Transverse colon (tissue), 4 donors: ENCODE measurements around the gene ATP6V0C. TPM values are rescaled to one million over a fixed set of nuclear protein-coding genes. Genes with fewer than 3 reads are reported as not detected.

Source experiments
- DNase-seq: peaks from one replicate; pipeline ENCODE4 v3.0.0-alpha.2; 2019
- H3K27ac ChIP-seq, 4 donors: fragments of 200-600 bp; sonication (generic); 2 replicates each; pipeline ENCODE4 v1.5.1; 2016 to 2018; ENCODE audit warnings: inconsistent platforms in 4 of 4
- H3K27me3 ChIP-seq: fragments of 200-600 bp; sonication (generic); 2 replicates; pipeline ENCODE4 v1.5.1; 2017; ENCODE audit warnings: inconsistent platforms
- H3K36me3 ChIP-seq, 4 donors: fragments of 200-600 bp; sonication (generic); 2 replicates each; pipeline ENCODE4 v1.5.1; 2017 to 2019; ENCODE audit warnings: inconsistent platforms in 4 of 4
- H3K4me1 ChIP-seq, 4 donors: fragments of 200-600 bp; sonication (generic); 2 replicates each; pipeline ENCODE4 v1.5.1; 2017 to 2020; ENCODE audit warnings: inconsistent platforms in 4 of 4
- H3K4me3 ChIP-seq, 4 donors: fragments of 200-600 bp; sonication (generic); 1 replicate in 1 of 4; 2 replicates in 3 of 4; pipeline versions ENCODE4 v1.5.1 to v1.6.1; 2017 to 2019; ENCODE audit warnings: inconsistent platforms in 4 of 4
- H3K9me3 ChIP-seq, 2 donors: fragments of 200-600 bp; sonication (generic); 2 replicates each; pipeline ENCODE4 v1.5.1; 2017 to 2019; ENCODE audit warnings: inconsistent platforms in 2 of 2
- CTCF ChIP-seq, 5 experiments: fragments of 200-600 bp in 3 of 5; fragments of 450-650 bp in 2 of 5; sonication (generic) in 3 of 5; IDR thresholded peaks; 1 replicate in 2 of 5; 2 replicates in 3 of 5; pipeline ENCODE4 v1.5.1; 2016 to 2017; ENCODE audit warnings: antibody characterized with exemption in 5 of 5, inconsistent platforms in 3 of 5, mild to moderate bottlenecking in 2 of 5, moderate library complexity in 1 of 5
- EP300 ChIP-seq: sonication (generic); formaldehyde crosslinking; IDR thresholded peaks from one replicate; pipeline ENCODE4 v1.6.1; 2017; ENCODE audit warnings: antibody characterized with exemption, low read depth
- POLR2A ChIP-seq: fragments of 450-650 bp; IDR thresholded peaks from one replicate; pipeline ENCODE4 v1.6.1; 2016; ENCODE audit warnings: antibody characterized with exemption, mild to moderate bottlenecking, moderate library complexity
- POLR2AphosphoS5 ChIP-seq, 3 donors: sonication (generic); formaldehyde crosslinking; IDR thresholded peaks; one replicate each; pipeline ENCODE4 v1.6.1; 2016; ENCODE audit warnings: antibody characterized with exemption in 3 of 3
- WGBS, 2 donors: methylation state at CpG; one replicate each; pipeline ENCODE4 v1.1.5; 2018; ENCODE audit warnings: low coverage in 1 of 2; 5-methylcytosine and 5-hydroxymethylcytosine counted together
- in situ Hi-C, 4 donors: fragments of 200-750 bp; cut with MboI; loops; one replicate each; pipeline versions ENCODE4 v1.15.0 to v1.15.1; 2017; ENCODE audit warnings: low sequenced_read_pairs in 3 of 4, low pct_ligation_motif_present in 1 of 4, low pct_unique_long_range_greater_than_20kb in 1 of 4
- intact Hi-C: fragments of 100-400 bp; cut with DNase I; formaldehyde crosslinking; loops from one replicate; pipeline ENCODE4 v1.15.1; 2023; ENCODE audit warnings: low total_unique reads
- total RNA-seq, 4 donors: library from RNA; depleted of rRNA; stranded (reverse); fragments of >200 nt; gene quantifications; one replicate each; pipeline ENCODE4 v1.1.0, GENCODE V29; 2016

ATP6V0C gene
- total RNA-seq, 4 donors from 2014 or later = 101 to 237 (median 135) TPM

GRCh38 chr16:2529061-2529931, 15.5 kb downstream of the ATP6V0C start:
- peaks cover 0 to 6% (median 2%) of the 10 kb centered on the region in 4 donors for H3K36me3 ChIP-seq
- no peak for DNase-seq
- intact Hi-C loops = no loop called here

GRCh38 chr16:2529961-2530628, 16.3 kb downstream of the ATP6V0C start:
- intact Hi-C loops = no loop called here
- TF ChIP-seq CTCF (IDR thresholded peaks at IDR 0.05) (no peak), POLR2A (no peak), EP300 (no peak), POLR2AphosphoS5 (IDR thresholded peaks at IDR 0.05) (no peak)
- in situ Hi-C loops = no loop called here
- Histone ChIP-seq H3K27me3 (no peaks in the 10 kb centered on the region), H3K9me3 (no peaks in the 10 kb centered on the region), H3K4me3 (no peak overlapping the region), H3K4me1 (peaks cover 0 to 18% (median 12%) of the 10 kb centered on the region in 4 donors), H3K27ac (no peak overlapping the region), H3K36me3 (peaks cover 0 to 6% (median 2%) of the 10 kb centered on the region in 4 donors)
- DNase-seq = no peak
- 87% methylated on average over 15 of the region's 15 CpGs; no CpG with 5 or more reads in 1 of the 2 donors for WGBS, 2 donors

More at GRCh38 chr16:2529061-2529931, 15.5 kb downstream of the ATP6V0C start:
- in situ Hi-C loops = no loop called here
- no peak overlapping the region for H3K27ac ChIP-seq
- WGBS, 2 donors = 88% methylated on average over 30 of the region's 32 CpGs; no CpG with 5 or more reads in 1 of the 2 donors
- H3K27me3 ChIP-seq = no peaks in the 10 kb centered on the region
- no peak overlapping the region for H3K4me3 ChIP-seq
- TF ChIP-seq POLR2AphosphoS5 (IDR thresholded peaks at IDR 0.05) (no peak), POLR2A (no peak), EP300 (no peak), CTCF (IDR thresholded peaks at IDR 0.05) (no peak)
- peaks cover 7 to 24% (median 15%) of the 10 kb centered on the region in 4 donors for H3K4me1 ChIP-seq
- H3K9me3 ChIP-seq = no peaks in the 10 kb centered on the region

GRCh38 chr16:2530629-2531318, 17.0 kb downstream of the ATP6V0C start:
- Histone ChIP-seq H3K4me3 (no peak overlapping the region), H3K9me3 (no peaks in the 10 kb centered on the region), H3K27me3 (no peaks in the 10 kb centered on the region), H3K27ac (peak overlapping the region; percentile 96 to 98 (median 97)), H3K4me1 (peaks cover 0 to 18% (median 12%) of the 10 kb centered on the region in 4 donors), H3K36me3 (peaks cover 0 to 6% (median 2%) of the 10 kb centered on the region in 4 donors)
- 88% methylated on average over 13 of the region's 14 CpGs; no CpG with 5 or more reads in 1 of the 2 donors for WGBS, 2 donors
- no peak for DNase-seq
- intact Hi-C loops (no loop called here), in situ Hi-C loops (no loop called here)
- TF ChIP-seq CTCF (IDR thresholded peaks at IDR 0.05) (no peak), POLR2AphosphoS5 (IDR thresholded peaks at IDR 0.05) (no peak), EP300 (no peak), POLR2A (no peak)

GRCh38 chr16:2531371-2531695, 17.6 kb downstream of the ATP6V0C start, which contains the start of gene CEMP1:
TSS of gene CEMP1 (minus strand) at chr16:2531408. CDS start at chr16:2531073, 335 bp downstream.
- no peak for TF ChIP-seq EP300
- no peak for TF ChIP-seq POLR2A
- TF ChIP-seq CTCF (IDR thresholded peaks at IDR 0.05) = no peak
- no peak for TF ChIP-seq POLR2AphosphoS5 (IDR thresholded peaks at IDR 0.05)
- Histone ChIP-seq H3K4me3 (peak within 1 kb of the TSS; percentile 41 to 63 (median 58)), H3K4me1 (peaks cover 5 to 21% (median 14%) of the 10 kb centered on the region in 4 donors), H3K9me3 (no peaks in the 10 kb centered on the region), H3K27ac (peak within 1 kb of the TSS; percentile 96 to 98 (median 97)), H3K27me3 (no peaks in the 10 kb centered on the region), H3K36me3 (peaks cover 0 to 6% (median 2%) of the 10 kb centered on the region in 4 donors)
- in situ Hi-C loops (no loop called here), intact Hi-C loops (no loop called here)
- WGBS, 2 donors = 21% methylated on average over 11 of the region's 11 CpGs; no CpG with 5 or more reads in 1 of the 2 donors
- no peak for DNase-seq
